ENCODE measurements around the gene BCOR. TPM values are rescaled to one million over a fixed set of nuclear protein-coding genes. Genes with fewer than 3 reads are reported as not detected.

Gene BCOR
- total and polyA plus RNA-seq, 4 donors, result 5.6 to 23.0 (median 11.0) TPM

DNA sequence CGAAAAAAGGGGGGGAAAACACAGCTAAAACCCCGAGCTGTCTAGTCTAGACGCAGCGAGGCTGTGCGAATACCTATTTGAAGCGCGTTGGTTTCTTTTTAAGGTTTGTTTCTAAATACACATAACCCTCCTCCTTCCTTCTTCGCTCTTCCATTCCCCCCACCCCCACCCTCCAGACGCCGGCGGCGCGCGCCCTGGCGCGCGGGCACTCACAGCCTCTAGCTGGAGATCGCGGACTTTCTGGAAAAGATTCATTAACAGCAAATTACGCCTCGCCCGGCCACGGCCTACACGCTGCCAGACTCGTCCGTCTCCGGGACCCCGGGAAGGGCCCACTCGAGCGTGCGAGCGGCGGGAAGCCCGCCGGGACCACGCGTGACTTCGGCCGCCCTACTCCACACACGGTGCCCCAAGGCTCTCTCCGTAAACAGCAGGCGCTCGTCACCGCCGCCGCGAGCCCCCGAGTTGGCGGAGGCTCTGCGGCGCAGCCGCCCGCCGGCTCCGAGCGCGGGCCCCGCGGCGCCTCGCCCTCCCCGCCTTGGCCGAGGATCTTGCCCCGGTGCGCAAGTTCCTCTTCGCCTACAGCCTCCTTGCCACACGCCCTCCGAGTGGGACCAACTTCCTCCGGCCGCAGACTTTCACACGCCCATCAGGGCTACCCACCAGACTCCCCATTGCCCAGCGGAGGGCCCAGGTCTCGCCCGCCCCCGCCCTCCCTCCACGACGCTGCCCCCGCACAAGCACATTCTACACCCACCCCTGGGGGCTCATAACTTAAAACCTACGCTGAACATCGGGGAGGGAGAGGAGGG is 2.0 kb downstream of the BCOR start:
- peak overlapping the region; percentile 53 to 92 (median 70) for H3K4me3 ChIP-seq (ENCODE audit: low read depth in 1 of 3, low read length in 3 of 3)
- no peaks in the 10 kb centered on the region for H3K36me3 ChIP-seq (ENCODE audit: control insufficient read depth in 4 of 4, insufficient read depth in 3 of 4, low read depth in 1 of 4, low read length in 3 of 4)
- H3K4me1 ChIP-seq (ENCODE audit: control insufficient read depth in 4 of 4, insufficient read depth in 4 of 4, low read length in 3 of 4), result peaks cover 13 to 47% (median 18%) of the 10 kb centered on the region in 4 donors
- no peaks in the 10 kb centered on the region for H3K27me3 ChIP-seq (ENCODE audit: control insufficient read depth in 4 of 4, insufficient read depth in 4 of 4, low read length in 3 of 4)
- under 1% methylated on average over 79 of the region's 80 CpGs for WGBS
- TF ChIP-seq, protein P1, sequence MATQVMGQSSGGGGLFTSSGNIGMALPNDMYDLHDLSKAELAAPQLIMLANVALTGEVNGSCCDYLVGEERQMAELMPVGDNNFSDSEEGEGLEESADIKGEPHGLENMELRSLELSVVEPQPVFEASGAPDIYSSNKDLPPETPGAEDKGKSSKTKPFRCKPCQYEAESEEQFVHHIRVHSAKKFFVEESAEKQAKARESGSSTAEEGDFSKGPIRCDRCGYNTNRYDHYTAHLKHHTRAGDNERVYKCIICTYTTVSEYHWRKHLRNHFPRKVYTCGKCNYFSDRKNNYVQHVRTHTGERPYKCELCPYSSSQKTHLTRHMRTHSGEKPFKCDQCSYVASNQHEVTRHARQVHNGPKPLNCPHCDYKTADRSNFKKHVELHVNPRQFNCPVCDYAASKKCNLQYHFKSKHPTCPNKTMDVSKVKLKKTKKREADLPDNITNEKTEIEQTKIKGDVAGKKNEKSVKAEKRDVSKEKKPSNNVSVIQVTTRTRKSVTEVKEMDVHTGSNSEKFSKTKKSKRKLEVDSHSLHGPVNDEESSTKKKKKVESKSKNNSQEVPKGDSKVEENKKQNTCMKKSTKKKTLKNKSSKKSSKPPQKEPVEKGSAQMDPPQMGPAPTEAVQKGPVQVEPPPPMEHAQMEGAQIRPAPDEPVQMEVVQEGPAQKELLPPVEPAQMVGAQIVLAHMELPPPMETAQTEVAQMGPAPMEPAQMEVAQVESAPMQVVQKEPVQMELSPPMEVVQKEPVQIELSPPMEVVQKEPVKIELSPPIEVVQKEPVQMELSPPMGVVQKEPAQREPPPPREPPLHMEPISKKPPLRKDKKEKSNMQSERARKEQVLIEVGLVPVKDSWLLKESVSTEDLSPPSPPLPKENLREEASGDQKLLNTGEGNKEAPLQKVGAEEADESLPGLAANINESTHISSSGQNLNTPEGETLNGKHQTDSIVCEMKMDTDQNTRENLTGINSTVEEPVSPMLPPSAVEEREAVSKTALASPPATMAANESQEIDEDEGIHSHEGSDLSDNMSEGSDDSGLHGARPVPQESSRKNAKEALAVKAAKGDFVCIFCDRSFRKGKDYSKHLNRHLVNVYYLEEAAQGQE (IDR thresholded peaks at IDR 0.05), result no peak
- TF ChIP-seq RAD21 (IDR thresholded peaks at IDR 0.05) (no peak), FOXA1 (IDR thresholded peaks at IDR 0.05) (no peak), TAF1 (conservative IDR thresholded peaks at IDR 0.05) (no peak), HNF4A (conservative IDR thresholded peaks at IDR 0.05) (no peak), SP1 (IDR thresholded peaks at IDR 0.05) (no peak), GABPA (IDR thresholded peaks at IDR 0.05 in 1 of 2, conservative IDR thresholded peaks at IDR 0.05 in 1 of 2) (no peak), NR2F2 (IDR thresholded peaks at IDR 0.05) (no peak), FOXA2 (IDR thresholded peaks at IDR 0.05) (no peak), HNF4G (IDR thresholded peaks at IDR 0.05) (no peak), CTCF (IDR thresholded peaks at IDR 0.05; ENCODE audit: low read depth, low read length, missing input control) (no peak)
- TF ChIP-seq, protein P2, sequence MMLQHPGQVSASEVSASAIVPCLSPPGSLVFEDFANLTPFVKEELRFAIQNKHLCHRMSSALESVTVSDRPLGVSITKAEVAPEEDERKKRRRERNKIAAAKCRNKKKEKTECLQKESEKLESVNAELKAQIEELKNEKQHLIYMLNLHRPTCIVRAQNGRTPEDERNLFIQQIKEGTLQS (IDR thresholded peaks at IDR 0.05), result no peak
- H3K9ac ChIP-seq (ENCODE audit: low read depth in 1 of 2, low read length in 2 of 2), result peak overlapping the region in 1 of 2 donors; percentile 71
- H3K27ac ChIP-seq (ENCODE audit: low read depth in 1 of 2, low read length in 2 of 2), result peak overlapping the region; percentile 74 to 79
- no peak for DNase-seq (ENCODE audit: low spot score)
- H3K9me3 ChIP-seq (ENCODE audit: control insufficient read depth in 4 of 4, low read length in 3 of 4), result no peaks in the 10 kb centered on the region

DNA sequence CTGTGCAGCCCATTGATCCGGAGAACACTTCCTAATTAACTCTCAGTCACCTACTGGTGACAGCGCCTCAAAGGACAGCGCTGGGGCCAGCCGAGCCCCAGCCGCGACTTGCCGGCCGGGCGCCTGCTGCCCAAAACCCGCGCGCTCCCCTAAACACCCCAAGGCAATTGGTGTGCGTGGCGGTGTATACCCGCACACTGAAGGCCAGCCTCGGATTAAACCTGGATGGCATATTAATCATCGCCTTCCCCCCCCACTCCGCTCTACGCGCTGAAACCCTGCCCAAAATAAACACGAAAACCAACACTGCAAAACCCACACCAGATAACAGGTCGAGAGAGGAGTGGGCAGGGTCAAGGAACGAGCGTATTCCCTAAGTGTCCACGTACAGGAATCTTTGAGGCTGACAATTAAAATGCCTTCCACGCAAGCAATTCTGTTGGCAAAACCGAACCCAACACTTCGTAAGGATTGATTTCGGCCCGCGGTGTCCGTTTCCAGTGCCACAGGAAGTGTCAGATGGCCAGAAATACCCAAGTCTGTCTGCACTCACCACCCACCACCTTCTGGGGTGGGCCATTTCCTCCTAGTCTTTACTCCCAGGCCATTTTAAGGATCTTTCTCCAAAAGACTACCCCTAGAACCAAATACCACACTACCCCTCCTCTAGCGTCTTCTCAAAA is 2.7 kb downstream of the BCOR start:
- Histone ChIP-seq H3K4me3 (ENCODE audit: low read depth in 1 of 3, low read length in 3 of 3) (peak overlapping the region; percentile 53 to 92 (median 70)), H3K9me3 (ENCODE audit: control insufficient read depth in 4 of 4, low read length in 3 of 4) (no peaks in the 10 kb centered on the region), H3K36me3 (ENCODE audit: control insufficient read depth in 4 of 4, insufficient read depth in 3 of 4, low read depth in 1 of 4, low read length in 3 of 4) (no peaks in the 10 kb centered on the region), H3K9ac (ENCODE audit: low read depth in 1 of 2, low read length in 2 of 2) (peak overlapping the region in 1 of 2 donors; percentile 71), H3K27me3 (ENCODE audit: control insufficient read depth in 4 of 4, insufficient read depth in 4 of 4, low read length in 3 of 4) (no peaks in the 10 kb centered on the region), H3K4me1 (ENCODE audit: control insufficient read depth in 4 of 4, insufficient read depth in 4 of 4, low read length in 3 of 4) (peaks cover 16 to 50% (median 19%) of the 10 kb centered on the region in 4 donors), H3K27ac (ENCODE audit: low read depth in 1 of 2, low read length in 2 of 2) (peak overlapping the region; percentile 54 to 79)
- DNase-seq (ENCODE audit: low spot score), result no peak
- TF ChIP-seq RXRA (IDR thresholded peaks at IDR 0.05) (no peak), FOXA2 (IDR thresholded peaks at IDR 0.05) (no peak), SP1 (IDR thresholded peaks at IDR 0.05) (no peak)
- under 1% methylated on average over 33 of the region's 33 CpGs for WGBS
